ENCODE data around the gene RSL24D1. TPM values are rescaled to one million over a fixed set of nuclear protein-coding genes. Genes with fewer than 3 reads are reported as not detected.

The RSL24D1 gene
- total and polyA plus RNA-seq, 2 of the 13 experiments (the other 11 are each of a cell fraction or from before 2014, with no cell fraction given), result 58.8 to 100.0 TPM

GRCh38 chr15:55196458-55197361, at the start of gene RSL24D1 (continued):
- TF ChIP-seq ZNF446 (CRISPR knock-in tag; IDR thresholded peaks at IDR 0.05) (no peak), ATF7 (IDR thresholded peaks at IDR 0.05) (peak; percentile 73), ATF7 (CRISPR knock-in tag; IDR thresholded peaks at IDR 0.05) (peak; percentile 53; the same call in 1 of the 2 replicates), ZSCAN9 (CRISPR knock-in tag; IDR thresholded peaks at IDR 0.05; ENCODE audit: borderline replicate concordance) (0 out of 2 replicates have a peak, but pooled peaks have one; percentile 70), POGK (CRISPR knock-in tag; conservative IDR thresholded peaks at IDR 0.05) (peak; percentile 61), U2AF1 (optimal IDR thresholded peaks at IDR 0.05; ENCODE audit: low read depth, low read length) (peak; percentile 89), ZFY (CRISPR knock-in tag; IDR thresholded peaks at IDR 0.05) (peak; percentile 84), PATZ1 (CRISPR knock-in tag; IDR thresholded peaks at IDR 0.05) (peak; percentile 47; the same call in 1 of the 2 replicates), ZFP82 (CRISPR knock-in tag; IDR thresholded peaks at IDR 0.05; ENCODE audit: borderline replicate concordance) (no peak), MAZ (IDR thresholded peaks at IDR 0.05; ENCODE audit: borderline replicate concordance, low read depth, low read length) (0 out of 2 replicates have a peak, but pooled peaks have one; percentile 18), MAZ (CRISPR knock-in tag; IDR thresholded peaks at IDR 0.05; ENCODE audit: low read depth) (peak; percentile 89), ATF1 (CRISPR knock-in tag; IDR thresholded peaks at IDR 0.05) (peak; percentile 55; the same call in 1 of the 2 replicates), SSRP1 (CRISPR knock-in tag; IDR thresholded peaks at IDR 0.05) (no peak), PBX3 (CRISPR knock-in tag; IDR thresholded peaks at IDR 0.05; ENCODE audit: borderline replicate concordance) (no peak), GPN1 (CRISPR knock-in tag; IDR thresholded peaks at IDR 0.05; ENCODE audit: borderline replicate concordance) (no peak), ZNF816 (CRISPR knock-in tag; IDR thresholded peaks at IDR 0.05; ENCODE audit: borderline replicate concordance) (no peak), ARID2 (CRISPR knock-in tag; IDR thresholded peaks at IDR 0.05; ENCODE audit: borderline replicate concordance) (no peak), ZNF790 (CRISPR knock-in tag; IDR thresholded peaks at IDR 0.05; ENCODE audit: borderline replicate concordance) (0 out of 2 replicates have a peak, but pooled peaks have one; percentile 74), AKAP8 (CRISPR knock-in tag; IDR thresholded peaks at IDR 0.05) (no peak), MTF1 (CRISPR knock-in tag; IDR thresholded peaks at IDR 0.05) (no peak), THRA (CRISPR knock-in tag; IDR thresholded peaks at IDR 0.05; ENCODE audit: borderline replicate concordance) (peak; percentile 24; the same call in 1 of the 2 replicates), ZFP1 (CRISPR knock-in tag; IDR thresholded peaks at IDR 0.05) (no peak), CENPBD1 (CRISPR knock-in tag; IDR thresholded peaks at IDR 0.05; ENCODE audit: borderline replicate concordance, low read depth) (0 out of 2 replicates have a peak, but pooled peaks have one; percentile 64)

Measured in HepG2 (cell line).